Stimulated activated naive CD8-positive, alpha-beta T cell treated with anti-CD3 and anti-CD28 coated beads, Interleukin-15, amount 100 ng/mL, for 72 hours (primary cell): Measurements from ENCODE around the gene PRG2.
A peak's percentile ranks its signal among the peaks of the same experiment; 100 is the strongest.

Source experiments
- ATAC-seq: fragments of 150-1000 bp; cut with Tn5 transposase; 2 replicates; pipeline ENCODE4 v1.10.0; 2021; ENCODE audit warnings: mild to moderate bottlenecking, moderate library complexity
- DNase-seq, 2 donors: peaks; one replicate each; pipeline ENCODE4 v3.0.0; 2021 to 2022
- H3K27ac Mint-ChIP-seq, 2 donors: one replicate each; pipeline ENCODE4 v1.8.0; 2022; ENCODE audit warnings: mild to moderate bottlenecking in 2 of 2, mixed read lengths in 2 of 2, moderate library complexity in 2 of 2
- H3K27me3 Mint-ChIP-seq: one replicate; pipeline ENCODE4 v1.8.0; 2022; ENCODE audit warnings: mixed read lengths
- H3K4me1 Mint-ChIP-seq: one replicate; pipeline ENCODE4 v1.8.0; 2022; ENCODE audit warnings: mild to moderate bottlenecking, mixed read lengths
- H3K4me3 Mint-ChIP-seq, 2 donors: one replicate each; pipeline ENCODE4 v1.8.0; 2022; ENCODE audit warnings: mild to moderate bottlenecking in 2 of 2, mixed read lengths in 2 of 2, moderate library complexity in 1 of 2
- H3K9me3 Mint-ChIP-seq, 2 donors: one replicate each; pipeline ENCODE4 v1.8.0; 2022; ENCODE audit warnings: mixed read lengths in 2 of 2

Gene PRG2

GRCh38 chr11:57390535-57390934, at the start of gene PRG2:
PRG2 (minus strand) TSS chr11:57390650; CDS start chr11:57389944, 706 bp downstream.
- Mint-ChIP-seq H3K4me3 (no peak within 1 kb of the TSS), H3K9me3 (no peaks in the 10 kb centered on the region), H3K4me1 (no peaks in the 10 kb centered on the region), H3K27me3 (no peaks in the 10 kb centered on the region), H3K27ac (peak within 1 kb of the TSS in 1 of 2 donors; percentile 57)
- ATAC-seq (no peak), DNase-seq (no peak)

- Mint-ChIP-seq H3K4me1 (no peaks in the 10 kb centered on the region), H3K4me3 (no peak overlapping the region), H3K9me3 (no peaks in the 10 kb centered on the region), H3K27me3 (peaks cover 5% of the 10 kb centered on the region), H3K27ac (no peak overlapping the region)
- DNase-seq, result no peak
- ATAC-seq, result no peak
These were observed 49.3 kb upstream of the PRG2 start for GRCh38 chr11:57439786-57440185.

- H3K27ac Mint-ChIP-seq, result peak overlapping the region in 1 of 2 donors; percentile 85
- H3K9me3 Mint-ChIP-seq, result no peaks in the 10 kb centered on the region
- no peaks in the 10 kb centered on the region for H3K27me3 Mint-ChIP-seq
- H3K4me1 Mint-ChIP-seq, result no peaks in the 10 kb centered on the region
- DNase-seq, result no peak
- no peak for ATAC-seq
- no peak overlapping the region for H3K4me3 Mint-ChIP-seq
These were observed 48.2 kb upstream of the PRG2 start for GRCh38 chr11:57438345-57439285.

GRCh38 chr11:57436031-57436430, 45.6 kb upstream of the PRG2 start:
- ATAC-seq (no peak), DNase-seq (no peak)
- no peaks in the 10 kb centered on the region for H3K9me3 Mint-ChIP-seq
- H3K4me1 Mint-ChIP-seq, result peaks cover 19% of the 10 kb centered on the region
- H3K27me3 Mint-ChIP-seq, result no peaks in the 10 kb centered on the region
- H3K27ac Mint-ChIP-seq, result no peak overlapping the region
- no peak overlapping the region for H3K4me3 Mint-ChIP-seq

- H3K4me3 Mint-ChIP-seq, result no peak overlapping the region
- no peaks in the 10 kb centered on the region for H3K27me3 Mint-ChIP-seq
- ATAC-seq (no peak), DNase-seq (no peak)
- no peaks in the 10 kb centered on the region for H3K9me3 Mint-ChIP-seq
- H3K4me1 Mint-ChIP-seq, result peaks cover 24% of the 10 kb centered on the region
- no peak overlapping the region for H3K27ac Mint-ChIP-seq
These were observed 44.4 kb upstream of the PRG2 start for GRCh38 chr11:57434640-57435546.

- Mint-ChIP-seq H3K27ac (peak overlapping the region in 1 of 2 donors; percentile 86), H3K9me3 (no peaks in the 10 kb centered on the region), H3K27me3 (no peaks in the 10 kb centered on the region), H3K4me1 (peaks cover 26% of the 10 kb centered on the region), H3K4me3 (no peak overlapping the region)
- DNase-seq, result no peak
- peak; percentile 73 for ATAC-seq
These were observed 42.3 kb upstream of the PRG2 start for GRCh38 chr11:57432714-57433163.

GRCh38 chr11:57432149-57432561, 41.7 kb upstream of the PRG2 start:
- Mint-ChIP-seq H3K27me3 (no peaks in the 10 kb centered on the region), H3K9me3 (no peaks in the 10 kb centered on the region), H3K27ac (peak overlapping the region in 1 of 2 donors; percentile 69), H3K4me3 (no peak overlapping the region), H3K4me1 (peaks cover 32% of the 10 kb centered on the region)
- no peak for DNase-seq
- ATAC-seq, result no peak

- Mint-ChIP-seq H3K4me3 (no peak overlapping the region), H3K4me1 (peaks cover 38% of the 10 kb centered on the region), H3K9me3 (no peaks in the 10 kb centered on the region), H3K27ac (peak overlapping the region in 1 of 2 donors; percentile 74), H3K27me3 (no peaks in the 10 kb centered on the region)
- no peak for ATAC-seq
- DNase-seq, result no peak
These were observed 40.5 kb upstream of the PRG2 start for GRCh38 chr11:57430952-57431351.

- Mint-ChIP-seq H3K4me1 (peaks cover 48% of the 10 kb centered on the region), H3K9me3 (no peaks in the 10 kb centered on the region), H3K4me3 (no peak overlapping the region), H3K27ac (no peak overlapping the region), H3K27me3 (no peaks in the 10 kb centered on the region)
- ATAC-seq (no peak), DNase-seq (no peak)
These were observed 39.5 kb upstream of the PRG2 start for GRCh38 chr11:57429946-57430345.

- no peaks in the 10 kb centered on the region for H3K27me3 Mint-ChIP-seq
- ATAC-seq, result no peak
- H3K4me1 Mint-ChIP-seq, result peaks cover 62% of the 10 kb centered on the region
- H3K4me3 Mint-ChIP-seq, result no peak overlapping the region
- H3K9me3 Mint-ChIP-seq, result no peaks in the 10 kb centered on the region
- H3K27ac Mint-ChIP-seq, result no peak overlapping the region
- no peak for DNase-seq
These were observed 38.2 kb upstream of the PRG2 start for GRCh38 chr11:57428643-57429042.

GRCh38 chr11:57427727-57428082, 37.3 kb upstream of the PRG2 start:
- ATAC-seq, result no peak
- Mint-ChIP-seq H3K27ac (peak overlapping the region; percentile 94 to 99), H3K27me3 (no peaks in the 10 kb centered on the region), H3K4me1 (peaks cover 69% of the 10 kb centered on the region), H3K4me3 (peak overlapping the region; percentile 81 to 94), H3K9me3 (no peaks in the 10 kb centered on the region)
- DNase-seq, result no peak

- no peaks in the 10 kb centered on the region for H3K27me3 Mint-ChIP-seq
These were observed 36.7 kb upstream of the PRG2 start, which contains the start of gene SLC43A3 for GRCh38 chr11:57426929-57427726. SLC43A3 (minus strand) TSS chr11:57427121; CDS start chr11:57426172, 949 bp downstream.

GRCh38 chr11:57426439-57426928, 36.0 kb upstream of the PRG2 start:
- ATAC-seq (no peak), DNase-seq (no peak)
- Mint-ChIP-seq H3K27ac (peak overlapping the region; percentile 94 to 99), H3K4me1 (peaks cover 69% of the 10 kb centered on the region), H3K27me3 (no peaks in the 10 kb centered on the region), H3K4me3 (peak overlapping the region; percentile 81 to 94), H3K9me3 (no peaks in the 10 kb centered on the region)

More at GRCh38 chr11:57426929-57427726, 36.7 kb upstream of the PRG2 start, which contains the start of gene SLC43A3:
- Mint-ChIP-seq H3K4me3 (peak within 1 kb of the TSS; percentile 81 to 94), H3K4me1 (peaks cover 69% of the 10 kb centered on the region), H3K27ac (peak within 1 kb of the TSS; percentile 94 to 99), H3K9me3 (no peaks in the 10 kb centered on the region)
- peak; percentile 64 for ATAC-seq
- peak; percentile 69 to 80 for DNase-seq

GRCh38 chr11:57425565-57426438, 35.4 kb upstream of the PRG2 start:
- DNase-seq, result no peak
- peak overlapping the region; percentile 94 to 99 for H3K27ac Mint-ChIP-seq
- no peaks in the 10 kb centered on the region for H3K27me3 Mint-ChIP-seq
- peaks cover 69% of the 10 kb centered on the region for H3K4me1 Mint-ChIP-seq
- no peaks in the 10 kb centered on the region for H3K9me3 Mint-ChIP-seq
- no peak for ATAC-seq
- H3K4me3 Mint-ChIP-seq, result peak overlapping the region; percentile 81 to 94
